Breast epithelium (tissue), 4 donors: Measurements from ENCODE around the gene SMAD6. TPM values are rescaled to one million over a fixed set of nuclear protein-coding genes. Genes with fewer than 3 reads are reported as not detected.

Experiments used
- DNase-seq, 2 donors: peaks; one replicate each; pipeline ENCODE4 v3.0.0-alpha.2; 2019; ENCODE audit warnings: low spot score in 2 of 2
- H3K27ac ChIP-seq, 2 donors: fragments of 200-600 bp; sonication (generic) in 1 of 2; one replicate each; pipeline ENCODE4 v1.5.1; 2016 to 2019; ENCODE audit warnings: mild to moderate bottlenecking in 1 of 2
- H3K27me3 ChIP-seq, 2 donors: fragments of 200-600 bp; sonication (generic) in 1 of 2; one replicate each; pipeline versions ENCODE4 v1.5.1 to v1.6.0; 2017 to 2019; ENCODE audit warnings: control low read depth in 1 of 2, mild to moderate bottlenecking in 1 of 2
- H3K36me3 ChIP-seq: fragments of 200-600 bp; one replicate; pipeline ENCODE4 v1.5.1; 2019
- H3K4me1 ChIP-seq, 2 donors: fragments of 200-600 bp; sonication (generic); one replicate each; pipeline ENCODE4 v1.5.1; 2016 to 2019; ENCODE audit warnings: control low read depth in 1 of 2
- H3K4me3 ChIP-seq, 3 donors: fragments of 200-600 bp; sonication (generic); 1 replicate in 2 of 3; 2 replicates in 1 of 3; pipeline ENCODE4 v1.5.1; 2016 to 2019; ENCODE audit warnings: mild to moderate bottlenecking in 3 of 3, moderate library complexity in 2 of 3
- H3K9me3 ChIP-seq, 2 donors: fragments of 200-600 bp; sonication (generic) in 1 of 2; one replicate each; pipeline ENCODE4 v1.5.1; 2016 to 2019; ENCODE audit warnings: control low read depth in 1 of 2
- POLR2A ChIP-seq: fragments of 450-650 bp; IDR thresholded peaks from one replicate; pipeline ENCODE4 v1.6.1; 2016; ENCODE audit warnings: antibody characterized with exemption, mild to moderate bottlenecking, moderate library complexity
- POLR2AphosphoS5 ChIP-seq, 3 donors: sonication (generic); formaldehyde crosslinking; IDR thresholded peaks; one replicate each; pipeline ENCODE4 v1.6.1; 2017; ENCODE audit warnings: antibody characterized with exemption in 3 of 3
- intact Hi-C: fragments of 100-400 bp; cut with DNase I; formaldehyde crosslinking; loops from one replicate; pipeline ENCODE4 v1.15.1; 2023; ENCODE audit warnings: low total_unique reads
- total RNA-seq, 3 donors: library from RNA; depleted of rRNA; stranded (reverse); fragments of >200 nt; gene quantifications; one replicate each; pipeline ENCODE4 v1.1.0, GENCODE V29; 2016
- TF ChIP-seq, protein P1 (sequence below), 3 donors: fragments of 450-650 bp; IDR thresholded peaks; one replicate each; pipeline ENCODE4 v1.5.1; 2016 to 2017; ENCODE audit warnings: antibody characterized with exemption in 3 of 3, mild to moderate bottlenecking in 3 of 3, moderate library complexity in 3 of 3

The SMAD6 gene
- total RNA-seq, 3 donors from 2014 or later: 7.6 to 22.6 (median 13.4) TPM

DNA sequence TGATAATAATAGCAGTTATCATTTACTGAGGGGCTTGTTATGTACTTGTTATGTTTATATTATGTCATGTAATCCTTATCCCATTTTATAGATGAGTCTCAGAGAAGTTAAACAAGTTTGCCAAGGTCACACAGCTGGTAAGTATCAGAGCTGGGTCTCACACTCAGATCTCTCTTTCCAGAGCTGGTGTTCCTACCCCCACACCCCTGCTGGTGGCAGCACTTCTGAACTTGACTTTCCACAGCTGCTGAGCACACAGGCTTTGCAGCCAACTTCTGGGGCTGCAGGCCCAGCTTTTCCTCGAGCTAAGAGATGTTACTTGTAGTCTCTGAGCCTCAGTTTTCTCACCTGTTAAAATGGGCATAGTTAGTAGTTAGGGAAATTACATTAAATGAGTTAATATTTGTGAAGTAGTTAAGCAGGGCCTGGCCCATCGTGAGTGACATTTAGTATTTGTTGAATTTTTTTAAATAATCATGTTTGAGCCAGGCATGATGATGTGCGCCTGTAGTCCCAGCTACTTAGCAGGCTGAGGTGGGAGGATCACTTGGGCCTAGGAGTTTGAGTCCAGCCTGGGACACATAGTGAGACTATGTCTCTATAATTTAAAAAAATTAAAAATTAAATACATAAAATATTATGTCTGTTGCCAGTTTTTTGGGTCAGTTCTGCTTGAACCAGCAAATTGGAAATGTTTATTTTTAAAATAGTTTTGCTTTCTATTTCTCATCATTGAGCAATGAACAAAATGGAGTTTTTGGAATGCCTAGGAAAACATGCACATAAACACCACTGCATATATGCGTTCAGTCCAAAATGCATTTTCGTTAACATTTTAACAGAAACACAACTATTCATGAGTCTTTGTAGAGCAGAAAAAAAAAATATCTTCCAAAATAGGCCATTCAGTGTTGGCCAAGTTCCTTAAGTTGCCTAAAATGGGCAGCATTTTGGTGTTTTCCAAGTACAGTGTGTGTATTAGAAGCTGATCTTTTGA lies 87.3 kb downstream of the SMAD6 start:
- Histone ChIP-seq H3K27me3 (no peaks in the 10 kb centered on the region), H3K27ac (no peak overlapping the region), H3K36me3 (no peaks in the 10 kb centered on the region), H3K4me3 (no peak overlapping the region), H3K4me1 (no peaks in the 10 kb centered on the region), H3K9me3 (no peaks in the 10 kb centered on the region)
- no peak for TF ChIP-seq POLR2A
- TF ChIP-seq, protein P1, sequence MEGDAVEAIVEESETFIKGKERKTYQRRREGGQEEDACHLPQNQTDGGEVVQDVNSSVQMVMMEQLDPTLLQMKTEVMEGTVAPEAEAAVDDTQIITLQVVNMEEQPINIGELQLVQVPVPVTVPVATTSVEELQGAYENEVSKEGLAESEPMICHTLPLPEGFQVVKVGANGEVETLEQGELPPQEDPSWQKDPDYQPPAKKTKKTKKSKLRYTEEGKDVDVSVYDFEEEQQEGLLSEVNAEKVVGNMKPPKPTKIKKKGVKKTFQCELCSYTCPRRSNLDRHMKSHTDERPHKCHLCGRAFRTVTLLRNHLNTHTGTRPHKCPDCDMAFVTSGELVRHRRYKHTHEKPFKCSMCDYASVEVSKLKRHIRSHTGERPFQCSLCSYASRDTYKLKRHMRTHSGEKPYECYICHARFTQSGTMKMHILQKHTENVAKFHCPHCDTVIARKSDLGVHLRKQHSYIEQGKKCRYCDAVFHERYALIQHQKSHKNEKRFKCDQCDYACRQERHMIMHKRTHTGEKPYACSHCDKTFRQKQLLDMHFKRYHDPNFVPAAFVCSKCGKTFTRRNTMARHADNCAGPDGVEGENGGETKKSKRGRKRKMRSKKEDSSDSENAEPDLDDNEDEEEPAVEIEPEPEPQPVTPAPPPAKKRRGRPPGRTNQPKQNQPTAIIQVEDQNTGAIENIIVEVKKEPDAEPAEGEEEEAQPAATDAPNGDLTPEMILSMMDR (IDR thresholded peaks at IDR 0.05): peak; percentile 9 to 53 (median 26)
- intact Hi-C loops: no loop called here
- DNase-seq: no peak

DNA sequence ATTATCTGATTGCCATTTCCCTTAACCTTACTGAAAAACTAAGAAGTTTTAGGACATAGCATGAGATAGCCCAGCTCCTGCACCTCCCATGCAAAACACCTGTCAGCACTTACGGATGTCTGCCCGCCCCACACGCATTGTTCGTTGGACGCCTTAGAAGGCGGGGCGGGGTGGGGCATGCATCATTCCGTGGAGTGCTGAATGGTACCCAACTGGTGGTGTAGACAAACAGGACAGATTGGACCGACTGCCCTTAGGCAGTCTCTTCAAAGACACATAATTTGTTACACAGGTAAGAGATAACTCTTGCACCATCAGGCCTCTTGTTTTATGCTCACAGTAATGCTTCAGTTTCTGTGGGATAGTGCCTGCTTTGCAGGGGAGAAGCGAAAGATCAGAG lies 93.8 kb downstream of the SMAD6 start:
- intact Hi-C loops: no loop called here
- H3K36me3 ChIP-seq: no peaks in the 10 kb centered on the region
- no peaks in the 10 kb centered on the region for H3K27me3 ChIP-seq
- H3K27ac ChIP-seq: no peak overlapping the region
- no peaks in the 10 kb centered on the region for H3K4me1 ChIP-seq
- no peak for DNase-seq
- TF ChIP-seq, protein P1 (IDR thresholded peaks at IDR 0.05): no peak
- TF ChIP-seq POLR2AphosphoS5 (IDR thresholded peaks at IDR 0.05) (no peak), POLR2A (no peak)
- H3K9me3 ChIP-seq: no peaks in the 10 kb centered on the region
- H3K4me3 ChIP-seq: no peak overlapping the region

DNA sequence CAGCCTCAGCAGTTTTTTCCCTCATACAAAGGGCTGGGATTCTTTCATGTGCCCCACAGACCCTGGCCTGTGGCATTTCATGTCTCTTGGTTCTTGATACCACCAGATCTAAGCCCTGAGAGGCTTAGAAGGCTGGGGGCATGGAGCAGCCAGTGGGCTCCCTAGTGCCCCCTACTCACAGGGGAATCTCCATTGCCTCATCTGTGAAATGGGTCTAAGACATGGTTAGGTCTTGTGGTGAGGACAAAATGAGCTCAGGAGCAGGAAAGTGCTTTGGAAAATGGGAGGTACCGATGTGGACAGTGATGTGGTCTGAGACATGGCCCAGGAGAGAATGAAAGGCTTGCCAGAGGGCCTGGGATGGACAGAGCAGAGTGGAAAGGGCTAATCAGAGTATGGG lies 94.3 kb downstream of the SMAD6 start:
- no peak for DNase-seq
- Histone ChIP-seq H3K27me3 (no peaks in the 10 kb centered on the region), H3K36me3 (no peaks in the 10 kb centered on the region), H3K4me3 (no peak overlapping the region), H3K27ac (no peak overlapping the region), H3K9me3 (no peaks in the 10 kb centered on the region), H3K4me1 (no peaks in the 10 kb centered on the region)
- no peak for TF ChIP-seq POLR2A
- no peak for TF ChIP-seq POLR2AphosphoS5 (IDR thresholded peaks at IDR 0.05)
- TF ChIP-seq, protein P1 (IDR thresholded peaks at IDR 0.05): no peak
- intact Hi-C loops: no loop called here

DNA sequence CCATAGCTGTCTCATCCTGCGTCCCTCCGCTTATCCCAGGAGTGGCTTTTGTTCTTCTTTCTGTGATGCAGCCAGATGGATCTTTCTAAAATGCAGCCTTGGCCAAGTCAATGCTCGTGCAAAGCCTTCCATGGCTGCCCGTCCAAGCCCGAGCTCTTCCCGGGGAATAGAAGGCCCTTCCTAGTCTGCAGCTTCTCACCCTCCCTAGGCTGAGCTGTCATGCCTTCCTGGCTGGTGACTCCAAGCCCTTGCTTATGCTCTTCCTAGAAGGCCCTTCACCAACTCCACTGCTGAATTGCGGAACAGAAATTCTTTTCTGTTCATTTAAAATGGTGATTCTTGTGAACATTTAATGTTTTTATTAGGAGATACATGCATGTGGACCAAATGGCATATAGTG lies 95.9 kb downstream of the SMAD6 start:
- H3K27me3 ChIP-seq: no peaks in the 10 kb centered on the region
- no peaks in the 10 kb centered on the region for H3K4me1 ChIP-seq
- intact Hi-C loops: no loop called here
- no peak for TF ChIP-seq POLR2A
- no peak for DNase-seq
- H3K27ac ChIP-seq: peak overlapping the region in 1 of 2 donors; percentile 33
- no peak overlapping the region for H3K4me3 ChIP-seq
- H3K9me3 ChIP-seq: no peaks in the 10 kb centered on the region
- no peaks in the 10 kb centered on the region for H3K36me3 ChIP-seq

DNA sequence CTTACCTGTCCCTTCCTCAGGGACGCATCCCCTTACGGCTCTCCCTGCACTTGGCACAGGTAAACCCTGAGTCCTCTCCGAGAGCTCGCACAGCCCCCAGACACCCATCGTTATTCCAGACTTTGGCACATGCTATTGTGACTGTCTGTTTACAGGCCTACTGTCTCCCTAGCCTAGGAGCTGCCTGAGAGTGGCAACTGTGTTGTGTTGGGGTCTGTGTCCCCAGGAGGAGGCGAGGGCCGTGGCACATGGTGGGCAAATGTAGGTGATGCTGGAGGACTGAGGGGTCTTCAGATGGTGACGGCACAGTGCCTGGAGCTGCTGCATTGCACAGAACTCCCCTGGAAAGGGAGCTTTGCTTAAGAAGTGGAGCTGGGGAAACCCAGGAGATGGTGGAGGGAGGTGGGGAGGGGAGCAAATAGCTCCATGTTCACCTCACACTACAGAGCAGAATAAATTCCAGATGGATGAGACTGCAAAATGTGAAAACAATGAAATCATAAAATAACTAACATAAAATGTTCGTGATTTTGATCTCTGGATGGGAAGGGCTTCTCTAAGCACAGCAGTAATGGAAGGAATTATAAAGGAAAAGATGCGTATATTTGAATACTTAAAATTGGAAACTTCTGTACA lies 96.5 kb downstream of the SMAD6 start:
- no peaks in the 10 kb centered on the region for H3K9me3 ChIP-seq
- intact Hi-C loops: no loop called here
- DNase-seq: no peak
- TF ChIP-seq POLR2A (no peak), POLR2AphosphoS5 (IDR thresholded peaks at IDR 0.05) (no peak)
- TF ChIP-seq, protein P1 (IDR thresholded peaks at IDR 0.05): no peak
- no peaks in the 10 kb centered on the region for H3K36me3 ChIP-seq
- H3K27me3 ChIP-seq: no peaks in the 10 kb centered on the region
- H3K4me3 ChIP-seq: no peak overlapping the region
- peaks cover 5 to 6% of the 10 kb centered on the region in 2 donors for H3K4me1 ChIP-seq
- peak overlapping the region in 1 of 2 donors; percentile 33 for H3K27ac ChIP-seq
